IMR-90 (cell line): ENCODE data around the gene ZNF451.
"Not testable (repeated sequence)": the region's sequence is repeated elsewhere in the genome, so short reads cannot be mapped to it uniquely, and the experiment has no call there.

Source experiments
- CEBPB ChIP-seq: IDR thresholded peaks from 2 replicates; pipeline ENCODE4 v1.6.1; 2012; ENCODE audit warnings: low read depth, low read length, improper control_type of control experiment
- POLR2A ChIP-seq: IDR thresholded peaks from 2 replicates; pipeline ENCODE4 v1.6.1; 2012; ENCODE audit warnings: mild to moderate bottlenecking, low read depth, low read length

DNA sequence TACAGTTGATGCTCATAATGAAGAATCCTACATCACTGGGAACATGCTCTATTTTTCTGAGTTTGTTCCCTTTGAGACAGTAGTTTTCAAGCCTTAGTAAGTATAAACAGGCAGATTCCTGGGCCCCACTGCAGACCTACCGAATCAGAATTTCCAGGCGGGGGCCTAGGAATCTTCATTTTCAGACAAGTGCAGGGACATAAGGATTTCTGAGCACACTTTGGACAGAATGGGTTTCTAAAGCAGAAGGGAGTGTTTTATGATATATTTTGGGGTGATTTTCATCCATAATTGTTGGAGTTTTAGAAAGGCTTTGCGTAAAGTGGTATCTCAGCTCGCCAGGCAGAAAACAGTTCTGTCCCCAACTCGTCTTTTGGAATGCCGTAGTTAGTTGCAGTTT, 42.1 kb upstream of the ZNF451 start:
- not testable (repeated sequence) for TF ChIP-seq POLR2A, CEBPB
